ENCODE results near the gene LIG3.

Gene LIG3

GRCh38 chr17:35003778-35004177, 23.5 kb downstream of the LIG3 start:
- H3K27me3 ChIP-seq (ENCODE audit: control insufficient read depth, insufficient read depth, low read length): no peaks in the 10 kb centered on the region
- peak overlapping the region; percentile 87 for H3K27ac ChIP-seq (ENCODE audit: low read depth, low read length)
- peaks cover 10% of the 10 kb centered on the region for H3K36me3 ChIP-seq (ENCODE audit: control insufficient read depth, insufficient read depth, low read length)
- peaks cover 24% of the 10 kb centered on the region for H3K4me1 ChIP-seq (ENCODE audit: control insufficient read depth, insufficient read depth, low read length)
- no peak overlapping the region for H3K9ac ChIP-seq (ENCODE audit: low read length)
- H3K4me3 ChIP-seq (ENCODE audit: low read length): no peak overlapping the region

DNA sequence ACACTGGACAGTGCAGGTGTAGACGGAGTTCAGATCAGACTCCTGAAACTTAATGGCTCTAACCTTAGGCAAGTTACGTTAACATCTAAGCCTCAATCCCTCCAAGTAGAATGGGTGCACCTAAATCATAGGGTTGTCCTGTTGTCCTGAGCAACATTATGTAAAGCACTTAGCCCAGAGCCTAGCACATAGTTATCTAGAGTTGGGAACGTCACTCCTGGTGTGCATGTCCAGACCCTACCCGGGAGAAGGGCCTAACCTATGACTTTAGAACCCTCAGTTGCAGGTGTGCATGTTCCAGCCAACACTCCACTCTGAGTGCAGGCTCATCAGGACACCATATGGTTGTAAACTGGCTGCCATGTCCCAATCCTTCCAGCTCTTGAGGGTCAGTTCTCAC, 26.0 kb downstream of the LIG3 start:
- no peak overlapping the region for H3K9ac ChIP-seq (ENCODE audit: low read length)
- H3K27me3 ChIP-seq (ENCODE audit: control insufficient read depth, insufficient read depth, low read length): no peaks in the 10 kb centered on the region
- H3K27ac ChIP-seq (ENCODE audit: low read depth, low read length): no peak overlapping the region
- peaks cover 16% of the 10 kb centered on the region for H3K4me1 ChIP-seq (ENCODE audit: control insufficient read depth, insufficient read depth, low read length)
- H3K4me3 ChIP-seq (ENCODE audit: low read length): no peak overlapping the region
- peaks cover 12% of the 10 kb centered on the region for H3K36me3 ChIP-seq (ENCODE audit: control insufficient read depth, insufficient read depth, low read length)

DNA sequence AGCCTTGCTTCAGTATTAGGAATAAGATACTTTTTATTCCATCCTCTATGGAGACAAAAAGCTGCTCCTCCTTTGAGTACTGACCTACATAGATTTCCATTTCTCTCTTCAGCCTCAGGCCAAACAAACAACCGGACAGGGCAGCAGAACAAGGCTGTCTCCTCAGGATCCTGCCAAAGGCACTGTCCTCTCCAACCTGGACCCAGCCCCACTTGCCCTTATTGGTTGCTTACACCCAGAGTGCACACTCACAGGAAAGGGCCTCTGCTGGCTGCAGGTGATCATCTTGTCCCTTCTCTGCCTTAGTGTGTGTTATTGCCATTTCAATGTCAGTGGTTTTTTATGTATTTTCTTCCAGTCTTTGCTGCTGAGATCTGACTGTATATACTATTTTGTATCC, 26.6 kb downstream of the LIG3 start:
- Histone ChIP-seq H3K27ac (ENCODE audit: low read depth, low read length) (no peak overlapping the region), H3K9ac (ENCODE audit: low read length) (no peak overlapping the region), H3K4me3 (ENCODE audit: low read length) (no peak overlapping the region), H3K27me3 (ENCODE audit: control insufficient read depth, insufficient read depth, low read length) (no peaks in the 10 kb centered on the region), H3K36me3 (ENCODE audit: control insufficient read depth, insufficient read depth, low read length) (peaks cover 14% of the 10 kb centered on the region), H3K4me1 (ENCODE audit: control insufficient read depth, insufficient read depth, low read length) (peaks cover 10% of the 10 kb centered on the region)

- Histone ChIP-seq H3K4me1 (ENCODE audit: control insufficient read depth, insufficient read depth, low read length) (no peaks in the 10 kb centered on the region), H3K9ac (ENCODE audit: low read length) (no peak overlapping the region), H3K4me3 (ENCODE audit: low read length) (no peak overlapping the region), H3K27me3 (ENCODE audit: control insufficient read depth, insufficient read depth, low read length) (no peaks in the 10 kb centered on the region), H3K27ac (ENCODE audit: low read depth, low read length) (no peak overlapping the region), H3K36me3 (ENCODE audit: control insufficient read depth, insufficient read depth, low read length) (peaks cover 7% of the 10 kb centered on the region)
These were observed 29.8 kb downstream of the LIG3 start for GRCh38 chr17:35010093-35010492.

DNA sequence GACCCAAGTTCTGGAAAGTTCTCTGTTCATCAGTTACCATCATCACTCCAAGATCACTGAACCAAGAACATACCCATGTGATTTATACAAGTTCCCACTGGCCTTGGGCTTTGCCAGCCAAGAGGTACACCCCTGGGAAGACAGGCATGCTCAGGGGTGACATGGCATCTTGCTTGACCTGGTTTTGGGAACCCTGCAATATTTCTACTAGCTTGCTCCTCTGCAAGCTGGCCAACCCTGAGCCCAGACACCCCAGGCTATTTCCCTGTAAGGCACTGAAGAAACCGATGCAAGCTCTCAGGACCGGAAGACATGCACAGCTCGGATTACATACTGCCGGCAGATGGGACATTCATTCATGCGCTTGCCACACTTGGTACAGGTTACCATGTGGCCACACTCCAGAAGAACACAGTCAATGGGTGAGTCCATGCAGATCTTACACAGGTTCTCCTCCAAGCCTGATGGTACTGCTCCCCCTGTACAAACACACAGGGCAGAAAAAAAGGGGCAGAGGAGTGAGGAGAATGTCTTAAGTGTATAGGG, 31.4 kb downstream of the LIG3 start:
- H3K36me3 ChIP-seq (ENCODE audit: control insufficient read depth, insufficient read depth, low read length): peaks cover 8% of the 10 kb centered on the region
- H3K27ac ChIP-seq (ENCODE audit: low read depth, low read length): no peak overlapping the region
- no peaks in the 10 kb centered on the region for H3K4me1 ChIP-seq (ENCODE audit: control insufficient read depth, insufficient read depth, low read length)

GRCh38 chr17:35016369-35016768, 36.1 kb downstream of the LIG3 start:
- H3K27me3 ChIP-seq (ENCODE audit: control insufficient read depth, insufficient read depth, low read length): no peaks in the 10 kb centered on the region
- H3K9ac ChIP-seq (ENCODE audit: low read length): no peak overlapping the region
- no peak overlapping the region for H3K4me3 ChIP-seq (ENCODE audit: low read length)
- no peak overlapping the region for H3K27ac ChIP-seq (ENCODE audit: low read depth, low read length)
- peaks cover 3% of the 10 kb centered on the region for H3K4me1 ChIP-seq (ENCODE audit: control insufficient read depth, insufficient read depth, low read length)
- H3K36me3 ChIP-seq (ENCODE audit: control insufficient read depth, insufficient read depth, low read length): peaks cover 13% of the 10 kb centered on the region

More for the DNA sequence above, 31.4 kb downstream of the LIG3 start:
- no peaks in the 10 kb centered on the region for H3K27me3 ChIP-seq (ENCODE audit: control insufficient read depth, insufficient read depth, low read length)
- H3K9ac ChIP-seq (ENCODE audit: low read length): no peak overlapping the region
- H3K4me3 ChIP-seq (ENCODE audit: low read length): no peak overlapping the region

- H3K27me3 ChIP-seq (ENCODE audit: control insufficient read depth, insufficient read depth, low read length): no peaks in the 10 kb centered on the region
- H3K27ac ChIP-seq (ENCODE audit: low read depth, low read length): no peak overlapping the region
- H3K4me3 ChIP-seq (ENCODE audit: low read length): no peak overlapping the region
- peaks cover 8% of the 10 kb centered on the region for H3K4me1 ChIP-seq (ENCODE audit: control insufficient read depth, insufficient read depth, low read length)
- H3K9ac ChIP-seq (ENCODE audit: low read length): no peak overlapping the region
- peaks cover 10% of the 10 kb centered on the region for H3K36me3 ChIP-seq (ENCODE audit: control insufficient read depth, insufficient read depth, low read length)
These were observed 36.7 kb downstream of the LIG3 start for GRCh38 chr17:35017021-35017420.

- Histone ChIP-seq H3K36me3 (ENCODE audit: control insufficient read depth, insufficient read depth, low read length) (peaks cover 10% of the 10 kb centered on the region), H3K27ac (ENCODE audit: low read depth, low read length) (no peak overlapping the region), H3K9ac (ENCODE audit: low read length) (no peak overlapping the region), H3K27me3 (ENCODE audit: control insufficient read depth, insufficient read depth, low read length) (no peaks in the 10 kb centered on the region), H3K4me1 (ENCODE audit: control insufficient read depth, insufficient read depth, low read length) (peaks cover 21% of the 10 kb centered on the region), H3K4me3 (ENCODE audit: low read length) (no peak overlapping the region)
These were observed 38.5 kb downstream of the LIG3 start for GRCh38 chr17:35018814-35019213.

GRCh38 chr17:35019386-35020179, 39.3 kb downstream of the LIG3 start:
- Histone ChIP-seq H3K4me3 (ENCODE audit: low read length) (no peak overlapping the region), H3K9ac (ENCODE audit: low read length) (no peak overlapping the region), H3K36me3 (ENCODE audit: control insufficient read depth, insufficient read depth, low read length) (peaks cover 10% of the 10 kb centered on the region), H3K4me1 (ENCODE audit: control insufficient read depth, insufficient read depth, low read length) (peaks cover 21% of the 10 kb centered on the region), H3K27ac (ENCODE audit: low read depth, low read length) (peak overlapping the region; percentile 85), H3K27me3 (ENCODE audit: control insufficient read depth, insufficient read depth, low read length) (no peaks in the 10 kb centered on the region)

GRCh38 chr17:35021520-35022380, 41.4 kb downstream of the LIG3 start:
- H3K27ac ChIP-seq (ENCODE audit: low read depth, low read length): peak overlapping the region; percentile 85
- H3K4me3 ChIP-seq (ENCODE audit: low read length): no peak overlapping the region
- peaks cover 21% of the 10 kb centered on the region for H3K4me1 ChIP-seq (ENCODE audit: control insufficient read depth, insufficient read depth, low read length)
- H3K36me3 ChIP-seq (ENCODE audit: control insufficient read depth, insufficient read depth, low read length): peaks cover 18% of the 10 kb centered on the region
- no peak overlapping the region for H3K9ac ChIP-seq (ENCODE audit: low read length)
- H3K27me3 ChIP-seq (ENCODE audit: control insufficient read depth, insufficient read depth, low read length): no peaks in the 10 kb centered on the region

DNA sequence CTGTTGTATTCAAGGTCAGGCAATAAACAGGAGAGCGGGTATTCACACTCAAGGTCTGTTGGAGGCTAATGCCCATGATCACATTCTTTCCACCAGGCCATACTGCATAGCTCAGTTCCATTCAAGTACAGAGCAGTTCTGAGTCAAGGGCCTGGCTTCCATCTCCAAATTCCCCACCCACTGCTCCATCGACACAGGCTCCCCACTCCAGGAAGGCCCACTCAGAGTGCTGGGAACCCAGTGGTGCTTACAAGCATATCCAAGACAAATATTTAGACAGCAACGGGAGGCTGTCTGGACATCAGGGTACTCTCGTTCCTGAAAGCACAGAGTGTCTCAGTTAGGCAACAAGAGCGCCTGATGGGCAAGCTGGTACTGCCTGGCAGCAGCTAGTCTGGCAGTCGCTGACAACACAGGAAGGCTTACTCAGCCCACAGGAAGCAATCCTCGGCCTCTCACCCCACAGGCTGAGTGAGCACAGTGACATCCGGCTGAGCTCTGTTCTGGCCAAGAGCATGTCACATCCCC, 42.3 kb downstream of the LIG3 start:
- peaks cover 12% of the 10 kb centered on the region for H3K36me3 ChIP-seq (ENCODE audit: control insufficient read depth, insufficient read depth, low read length)
- peak overlapping the region; percentile 85 for H3K27ac ChIP-seq (ENCODE audit: low read depth, low read length)
- peaks cover 21% of the 10 kb centered on the region for H3K4me1 ChIP-seq (ENCODE audit: control insufficient read depth, insufficient read depth, low read length)
- no peak overlapping the region for H3K4me3 ChIP-seq (ENCODE audit: low read length)
- no peaks in the 10 kb centered on the region for H3K27me3 ChIP-seq (ENCODE audit: control insufficient read depth, insufficient read depth, low read length)
- no peak overlapping the region for H3K9ac ChIP-seq (ENCODE audit: low read length)

DNA sequence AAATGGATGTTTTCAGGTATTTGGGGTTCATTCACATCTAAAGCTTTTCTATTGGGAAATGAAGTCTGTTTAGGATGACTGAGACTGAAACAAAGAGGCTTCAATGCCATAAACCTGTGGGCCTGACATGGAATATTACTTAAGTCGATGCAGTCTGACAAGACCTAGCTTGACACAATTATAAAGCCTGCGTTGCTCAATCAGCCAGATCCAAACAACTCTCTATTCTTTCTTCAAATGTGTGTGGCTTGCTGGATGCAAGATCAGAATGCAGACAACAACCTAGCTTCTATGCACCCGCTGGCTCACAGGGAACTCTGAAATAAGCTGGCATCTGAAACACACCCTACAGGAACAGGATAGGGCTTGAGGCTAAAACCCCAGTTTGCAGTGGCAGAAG, 43.2 kb downstream of the LIG3 start:
- peak overlapping the region; percentile 85 for H3K27ac ChIP-seq (ENCODE audit: low read depth, low read length)
- peaks cover 21% of the 10 kb centered on the region for H3K4me1 ChIP-seq (ENCODE audit: control insufficient read depth, insufficient read depth, low read length)
- no peaks in the 10 kb centered on the region for H3K27me3 ChIP-seq (ENCODE audit: control insufficient read depth, insufficient read depth, low read length)
- no peak overlapping the region for H3K4me3 ChIP-seq (ENCODE audit: low read length)
- no peak overlapping the region for H3K9ac ChIP-seq (ENCODE audit: low read length)
- H3K36me3 ChIP-seq (ENCODE audit: control insufficient read depth, insufficient read depth, low read length): peaks cover 12% of the 10 kb centered on the region

All from rectal smooth muscle tissue (tissue), 1 donor.